ENCODE data around the gene DENND1B. TPM values are rescaled to one million over a fixed set of nuclear protein-coding genes. Genes with fewer than 3 reads are reported as not detected.

DENND1B gene
- total and polyA plus RNA-seq, 9 of the 15 experiments (the other 6 are each of a cell fraction or from before 2014, with no cell fraction given), result 2.1 to 12.1 (median 7.5) TPM

DNA sequence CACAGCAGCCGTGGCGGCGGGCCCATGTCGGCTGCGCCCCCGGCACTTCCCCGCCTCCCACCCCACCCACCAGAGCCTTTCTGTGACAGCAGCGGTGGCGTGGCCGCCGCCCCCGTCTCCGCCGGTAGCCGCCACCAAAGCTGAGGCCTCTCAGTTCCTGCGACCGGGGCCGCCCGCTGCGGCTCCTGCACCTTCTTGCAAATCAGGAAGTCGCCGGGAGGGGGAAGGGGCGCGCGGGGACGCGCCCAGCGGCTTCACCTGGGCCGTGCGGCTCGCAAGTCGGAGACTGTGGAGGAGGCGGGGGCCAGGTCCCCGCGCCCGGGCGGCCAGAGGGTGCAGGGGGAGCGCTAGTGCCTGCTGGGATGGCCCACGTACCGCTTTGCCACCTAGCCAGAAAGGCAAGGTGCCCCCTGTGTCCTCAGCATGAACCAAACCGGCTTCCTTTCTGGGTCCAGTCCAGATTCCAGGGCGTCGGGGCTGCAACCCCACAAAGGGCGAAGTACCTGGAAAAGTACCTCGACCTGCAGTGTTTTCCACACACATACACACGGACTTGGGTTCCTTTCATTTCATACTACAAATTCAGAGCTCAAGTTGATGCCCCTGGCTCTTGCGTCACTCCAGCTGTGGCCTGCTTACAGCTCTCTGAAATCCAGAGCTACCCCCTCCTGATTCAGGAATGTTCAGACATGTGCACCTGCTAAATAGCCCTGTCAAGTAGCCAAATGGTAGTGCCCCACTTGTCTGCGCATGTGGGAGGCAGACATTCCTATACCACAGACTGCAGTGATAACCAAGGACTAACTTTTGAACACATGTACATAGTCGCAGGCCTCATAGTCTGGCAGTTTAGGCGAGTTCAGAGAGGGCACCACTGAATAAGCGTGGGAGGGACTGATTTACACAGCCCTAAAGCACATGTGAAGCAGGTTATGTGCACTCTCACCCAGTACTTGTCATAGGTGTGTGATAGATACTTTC lies at the start of gene DENND1B (continued):
- TF ChIP-seq TCFL5 (CRISPR knock-in tag; conservative IDR thresholded peaks at IDR 0.05), result no peak
- TF ChIP-seq, protein P1, sequence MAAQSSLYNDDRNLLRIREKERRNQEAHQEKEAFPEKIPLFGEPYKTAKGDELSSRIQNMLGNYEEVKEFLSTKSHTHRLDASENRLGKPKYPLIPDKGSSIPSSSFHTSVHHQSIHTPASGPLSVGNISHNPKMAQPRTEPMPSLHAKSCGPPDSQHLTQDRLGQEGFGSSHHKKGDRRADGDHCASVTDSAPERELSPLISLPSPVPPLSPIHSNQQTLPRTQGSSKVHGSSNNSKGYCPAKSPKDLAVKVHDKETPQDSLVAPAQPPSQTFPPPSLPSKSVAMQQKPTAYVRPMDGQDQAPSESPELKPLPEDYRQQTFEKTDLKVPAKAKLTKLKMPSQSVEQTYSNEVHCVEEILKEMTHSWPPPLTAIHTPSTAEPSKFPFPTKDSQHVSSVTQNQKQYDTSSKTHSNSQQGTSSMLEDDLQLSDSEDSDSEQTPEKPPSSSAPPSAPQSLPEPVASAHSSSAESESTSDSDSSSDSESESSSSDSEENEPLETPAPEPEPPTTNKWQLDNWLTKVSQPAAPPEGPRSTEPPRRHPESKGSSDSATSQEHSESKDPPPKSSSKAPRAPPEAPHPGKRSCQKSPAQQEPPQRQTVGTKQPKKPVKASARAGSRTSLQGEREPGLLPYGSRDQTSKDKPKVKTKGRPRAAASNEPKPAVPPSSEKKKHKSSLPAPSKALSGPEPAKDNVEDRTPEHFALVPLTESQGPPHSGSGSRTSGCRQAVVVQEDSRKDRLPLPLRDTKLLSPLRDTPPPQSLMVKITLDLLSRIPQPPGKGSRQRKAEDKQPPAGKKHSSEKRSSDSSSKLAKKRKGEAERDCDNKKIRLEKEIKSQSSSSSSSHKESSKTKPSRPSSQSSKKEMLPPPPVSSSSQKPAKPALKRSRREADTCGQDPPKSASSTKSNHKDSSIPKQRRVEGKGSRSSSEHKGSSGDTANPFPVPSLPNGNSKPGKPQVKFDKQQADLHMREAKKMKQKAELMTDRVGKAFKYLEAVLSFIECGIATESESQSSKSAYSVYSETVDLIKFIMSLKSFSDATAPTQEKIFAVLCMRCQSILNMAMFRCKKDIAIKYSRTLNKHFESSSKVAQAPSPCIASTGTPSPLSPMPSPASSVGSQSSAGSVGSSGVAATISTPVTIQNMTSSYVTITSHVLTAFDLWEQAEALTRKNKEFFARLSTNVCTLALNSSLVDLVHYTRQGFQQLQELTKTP (IDR thresholded peaks at IDR 0.05; ENCODE audit: low read depth in 1 of 2, partially characterized antibody in 2 of 2), result no peak
- peak; percentile 69 for TF ChIP-seq BRD4 (IDR thresholded peaks at IDR 0.05)
- TF ChIP-seq ZNF764 (CRISPR knock-in tag; IDR thresholded peaks at IDR 0.05; ENCODE audit: low read depth), result no peak
- no peak for TF ChIP-seq FOXJ3 (CRISPR knock-in tag; IDR thresholded peaks at IDR 0.05)
- no peak for TF ChIP-seq KAT8 (IDR thresholded peaks at IDR 0.05; ENCODE audit: low read depth)
- TF ChIP-seq CBFB (CRISPR knock-in tag; IDR thresholded peaks at IDR 0.05), result no peak
- TF ChIP-seq MEF2A (IDR thresholded peaks at IDR 0.05; ENCODE audit: control insufficient read depth, low read depth, low read length), result no peak
- TF ChIP-seq FIP1L1 (IDR thresholded peaks at IDR 0.05; ENCODE audit: low read depth, low read length, poor library complexity, severe bottlenecking), result no peak
- no peak for TF ChIP-seq BCL6 (CRISPR knock-in tag; IDR thresholded peaks at IDR 0.05)
- TF ChIP-seq, protein P2, sequence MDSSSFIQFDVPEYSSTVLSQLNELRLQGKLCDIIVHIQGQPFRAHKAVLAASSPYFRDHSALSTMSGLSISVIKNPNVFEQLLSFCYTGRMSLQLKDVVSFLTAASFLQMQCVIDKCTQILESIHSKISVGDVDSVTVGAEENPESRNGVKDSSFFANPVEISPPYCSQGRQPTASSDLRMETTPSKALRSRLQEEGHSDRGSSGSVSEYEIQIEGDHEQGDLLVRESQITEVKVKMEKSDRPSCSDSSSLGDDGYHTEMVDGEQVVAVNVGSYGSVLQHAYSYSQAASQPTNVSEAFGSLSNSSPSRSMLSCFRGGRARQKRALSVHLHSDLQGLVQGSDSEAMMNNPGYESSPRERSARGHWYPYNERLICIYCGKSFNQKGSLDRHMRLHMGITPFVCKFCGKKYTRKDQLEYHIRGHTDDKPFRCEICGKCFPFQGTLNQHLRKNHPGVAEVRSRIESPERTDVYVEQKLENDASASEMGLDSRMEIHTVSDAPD (CRISPR knock-in tag; IDR thresholded peaks at IDR 0.05), result no peak
- TF ChIP-seq, protein P3, sequence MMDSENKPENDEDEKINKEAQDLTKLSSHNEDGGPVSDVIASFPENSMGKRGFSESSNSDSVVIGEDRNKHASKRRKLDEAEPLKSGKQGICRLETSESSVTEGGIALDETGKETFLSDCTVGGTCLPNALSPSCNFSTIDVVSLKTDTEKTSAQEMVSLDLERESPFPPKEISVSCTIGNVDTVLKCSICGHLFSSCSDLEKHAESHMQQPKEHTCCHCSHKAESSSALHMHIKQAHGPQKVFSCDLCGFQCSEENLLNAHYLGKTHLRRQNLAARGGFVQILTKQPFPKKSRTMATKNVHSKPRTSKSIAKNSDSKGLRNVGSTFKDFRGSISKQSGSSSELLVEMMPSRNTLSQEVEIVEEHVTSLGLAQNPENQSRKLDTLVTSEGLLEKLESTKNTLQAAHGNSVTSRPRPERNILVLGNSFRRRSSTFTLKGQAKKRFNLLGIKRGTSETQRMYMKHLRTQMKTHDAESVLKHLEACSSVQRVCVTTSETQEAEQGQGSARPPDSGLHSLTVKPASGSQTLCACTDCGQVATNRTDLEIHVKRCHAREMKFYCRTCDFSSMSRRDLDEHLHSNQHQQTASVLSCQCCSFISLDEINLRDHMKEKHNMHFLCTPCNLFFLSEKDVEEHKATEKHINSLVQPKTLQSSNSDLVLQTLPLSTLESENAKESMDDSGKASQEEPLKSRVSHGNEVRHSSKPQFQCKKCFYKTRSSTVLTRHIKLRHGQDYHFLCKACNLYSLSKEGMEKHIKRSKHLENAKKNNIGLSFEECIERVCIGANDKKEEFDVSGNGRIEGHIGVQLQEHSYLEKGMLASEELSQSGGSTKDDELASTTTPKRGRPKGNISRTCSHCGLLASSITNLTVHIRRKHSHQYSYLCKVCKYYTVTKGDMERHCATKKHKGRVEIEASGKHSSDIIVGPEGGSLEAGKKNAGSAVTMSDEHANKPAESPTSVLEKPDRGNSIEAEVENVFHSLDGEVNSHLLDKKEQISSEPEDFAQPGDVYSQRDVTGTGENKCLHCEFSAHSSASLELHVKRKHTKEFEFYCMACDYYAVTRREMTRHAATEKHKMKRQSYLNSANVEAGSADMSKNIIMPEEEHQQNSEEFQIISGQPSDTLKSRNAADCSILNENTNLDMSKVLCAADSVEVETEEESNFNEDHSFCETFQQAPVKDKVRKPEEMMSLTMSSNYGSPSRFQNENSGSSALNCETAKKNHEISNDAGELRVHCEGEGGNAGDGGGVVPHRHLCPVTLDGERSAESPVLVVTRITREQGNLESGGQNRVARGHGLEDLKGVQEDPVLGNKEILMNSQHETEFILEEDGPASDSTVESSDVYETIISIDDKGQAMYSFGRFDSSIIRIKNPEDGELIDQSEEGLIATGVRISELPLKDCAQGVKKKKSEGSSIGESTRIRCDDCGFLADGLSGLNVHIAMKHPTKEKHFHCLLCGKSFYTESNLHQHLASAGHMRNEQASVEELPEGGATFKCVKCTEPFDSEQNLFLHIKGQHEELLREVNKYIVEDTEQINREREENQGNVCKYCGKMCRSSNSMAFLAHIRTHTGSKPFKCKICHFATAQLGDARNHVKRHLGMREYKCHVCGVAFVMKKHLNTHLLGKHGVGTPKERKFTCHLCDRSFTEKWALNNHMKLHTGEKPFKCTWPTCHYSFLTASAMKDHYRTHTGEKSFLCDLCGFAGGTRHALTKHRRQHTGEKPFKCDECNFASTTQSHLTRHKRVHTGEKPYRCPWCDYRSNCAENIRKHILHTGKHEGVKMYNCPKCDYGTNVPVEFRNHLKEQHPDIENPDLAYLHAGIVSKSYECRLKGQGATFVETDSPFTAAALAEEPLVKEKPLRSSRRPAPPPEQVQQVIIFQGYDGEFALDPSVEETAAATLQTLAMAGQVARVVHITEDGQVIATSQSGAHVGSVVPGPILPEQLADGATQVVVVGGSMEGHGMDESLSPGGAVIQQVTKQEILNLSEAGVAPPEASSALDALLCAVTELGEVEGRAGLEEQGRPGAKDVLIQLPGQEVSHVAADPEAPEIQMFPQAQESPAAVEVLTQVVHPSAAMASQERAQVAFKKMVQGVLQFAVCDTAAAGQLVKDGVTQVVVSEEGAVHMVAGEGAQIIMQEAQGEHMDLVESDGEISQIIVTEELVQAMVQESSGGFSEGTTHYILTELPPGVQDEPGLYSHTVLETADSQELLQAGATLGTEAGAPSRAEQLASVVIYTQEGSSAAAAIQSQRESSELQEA (IDR thresholded peaks at IDR 0.05; ENCODE audit: low read depth), result no peak
- TF ChIP-seq ZNF699 (CRISPR knock-in tag; IDR thresholded peaks at IDR 0.05; ENCODE audit: insufficient replicate concordance), result no peak
